GM18508 (cell line): ENCODE data around the gene KLF16.

Experiments used
- ATAC-seq: cut with Tn5 transposase; IDR thresholded peaks from one replicate; pipeline ENCODE4 v1.9.1; 2021; ENCODE audit warnings: moderate number of reproducible peaks; ENCODE audit not compliant: insufficient read depth, unreplicated experiment

KLF16 gene

GRCh38 chr19:1845642-1846041, 17.7 kb downstream of the KLF16 start:
- ATAC-seq = no peak

GRCh38 chr19:1845125-1845515, 18.3 kb downstream of the KLF16 start:
- ATAC-seq = no peak

- ATAC-seq = no peak
Measured at GRCh38 chr19:1844513-1845124, 18.8 kb downstream of the KLF16 start.

- ATAC-seq = no peak
Measured at GRCh38 chr19:1843646-1844394, 19.6 kb downstream of the KLF16 start.

DNA sequence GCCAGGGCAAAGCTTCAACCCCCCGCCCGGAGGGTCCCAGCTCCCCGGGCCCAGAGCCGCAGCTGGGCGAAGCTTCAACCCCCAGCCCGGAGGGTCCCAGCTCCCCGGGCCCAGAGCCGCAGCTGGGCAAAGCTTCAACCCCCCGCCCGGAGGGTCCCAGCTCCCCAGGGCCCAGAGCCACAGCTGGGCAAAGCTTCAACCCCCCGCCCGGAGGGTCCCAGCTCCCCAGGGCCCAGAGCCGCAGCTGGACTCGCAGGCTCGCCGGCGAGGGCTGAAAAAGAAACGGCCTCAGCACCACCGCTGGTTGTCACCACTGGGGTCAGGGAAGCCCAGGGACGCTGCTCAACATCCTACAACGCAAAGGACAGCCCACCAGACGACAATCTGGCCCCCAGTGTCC, 20.3 kb downstream of the KLF16 start:
- ATAC-seq = no peak

GRCh38 chr19:1841209-1841924, 22.0 kb downstream of the KLF16 start:
- ATAC-seq = no peak

GRCh38 chr19:1840541-1841115, 22.8 kb downstream of the KLF16 start:
- no peak for ATAC-seq

DNA sequence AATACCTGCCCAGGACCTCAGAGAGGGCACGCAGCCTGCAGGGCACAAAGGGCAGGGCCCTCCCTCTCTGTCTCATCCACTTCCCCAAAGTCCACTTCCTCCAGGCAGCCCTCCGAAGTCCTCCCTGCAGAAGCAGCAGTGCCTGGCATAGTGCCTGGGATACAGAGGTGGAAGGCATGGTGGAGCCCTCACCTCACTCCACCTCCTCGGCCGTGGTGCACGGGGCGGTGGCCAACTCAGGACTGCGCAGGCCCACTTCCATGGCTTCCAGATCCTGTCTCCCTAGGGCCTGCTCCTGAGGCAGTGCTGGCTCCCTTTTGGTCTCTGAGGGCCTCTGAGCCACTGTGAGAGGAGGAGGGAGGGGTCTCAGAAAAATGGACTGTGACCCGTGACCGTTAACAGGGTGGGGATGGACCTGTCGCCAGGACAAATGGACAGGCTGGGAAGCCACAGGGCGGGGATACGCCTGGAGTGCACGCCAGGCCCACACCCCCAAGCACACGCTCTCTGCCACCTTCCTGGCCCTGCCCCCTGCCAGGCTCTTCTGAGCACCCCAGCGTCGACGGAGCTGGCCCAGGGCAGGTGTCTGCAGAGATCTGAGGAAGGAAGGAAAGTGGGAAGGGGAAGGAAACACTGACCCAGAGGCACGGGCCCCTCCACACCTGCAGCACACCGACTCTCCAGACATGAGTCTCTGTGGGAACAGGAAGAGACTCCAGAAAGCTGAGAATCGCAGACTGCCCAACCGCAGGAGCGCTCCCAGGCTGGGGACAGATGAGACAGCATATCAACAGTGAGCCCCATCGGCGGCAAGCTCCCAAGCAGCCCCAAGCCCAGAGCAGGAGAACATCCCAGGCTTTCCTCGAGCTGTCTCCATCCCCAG, 23.5 kb downstream of the KLF16 start:
- no peak for ATAC-seq

GRCh38 chr19:1837625-1838105, 25.7 kb downstream of the KLF16 start:
- ATAC-seq = no peak

- no peak for ATAC-seq
Measured at GRCh38 chr19:1837222-1837565, 26.2 kb downstream of the KLF16 start.

GRCh38 chr19:1836458-1837221, 26.7 kb downstream of the KLF16 start:
- ATAC-seq = no peak

DNA sequence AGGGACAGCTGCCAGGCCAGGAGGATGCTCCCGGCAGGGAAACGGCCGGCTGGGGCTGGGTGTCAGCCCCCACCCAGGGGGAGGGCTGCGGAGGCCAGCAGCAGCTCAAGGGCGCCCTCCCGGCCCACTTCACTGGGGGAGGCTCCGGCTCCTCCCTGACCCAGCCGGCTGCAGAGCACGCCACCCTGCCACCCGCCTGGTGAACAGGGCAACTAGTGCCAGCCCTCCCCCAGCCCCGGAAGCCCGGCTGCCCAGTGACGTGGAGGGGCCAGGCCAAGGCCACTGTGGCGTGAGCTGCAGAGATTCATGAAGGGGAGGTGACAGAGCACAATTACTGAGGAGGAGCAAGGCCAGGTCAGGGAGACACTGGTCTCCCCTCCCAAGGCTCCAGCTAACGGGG, 29.8 kb downstream of the KLF16 start:
- ATAC-seq = no peak

DNA sequence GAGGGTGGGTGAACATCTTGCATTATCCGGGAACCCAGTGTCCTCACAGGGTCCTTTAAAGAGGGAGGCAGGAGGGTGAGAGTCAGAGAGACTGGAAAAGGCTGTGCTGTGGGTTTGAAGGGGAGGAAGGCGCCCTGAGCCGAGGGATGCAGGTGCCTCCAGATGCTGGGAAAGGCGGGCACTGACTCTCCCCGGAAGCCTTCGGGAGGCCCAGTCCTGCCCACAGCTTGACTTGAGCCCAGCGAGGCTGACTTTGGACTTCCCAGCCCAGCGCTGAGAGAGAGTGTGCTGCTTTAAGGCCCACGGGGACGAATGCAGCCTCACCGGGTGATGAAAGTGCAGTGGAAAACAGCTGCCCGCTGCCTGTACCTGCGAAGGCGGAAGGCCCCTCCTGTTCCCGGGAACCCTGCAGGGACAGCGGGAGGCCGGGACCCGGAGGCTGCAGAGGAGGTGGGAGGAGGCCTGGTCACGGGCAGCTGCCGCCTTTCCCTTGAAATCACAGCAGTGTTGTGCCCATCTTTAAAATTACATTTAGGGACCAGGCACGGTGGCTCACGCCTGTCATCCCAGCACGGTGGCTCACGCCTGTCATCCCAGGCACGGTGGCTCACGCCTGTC, 31.2 kb downstream of the KLF16 start:
- no peak for ATAC-seq

DNA sequence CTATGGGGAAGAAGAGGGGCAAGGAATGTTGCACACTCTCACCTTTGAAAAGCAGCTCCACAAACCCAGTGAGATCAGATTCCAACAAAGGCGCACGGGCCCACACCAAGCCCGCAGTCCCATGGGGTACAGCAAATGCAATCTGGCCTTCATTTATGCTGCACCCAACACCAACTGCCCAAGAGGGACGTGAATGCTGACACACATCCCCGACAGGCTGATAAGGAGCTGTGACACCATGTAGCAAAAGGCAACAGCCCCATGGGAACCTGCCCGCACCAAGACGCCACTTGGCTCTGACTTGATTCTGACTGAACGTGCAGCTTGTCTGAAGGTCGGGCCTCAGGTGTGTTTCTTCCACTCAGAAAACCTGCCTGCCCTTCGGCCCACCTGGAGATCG, 32.4 kb downstream of the KLF16 start:
- no peak for ATAC-seq

DNA sequence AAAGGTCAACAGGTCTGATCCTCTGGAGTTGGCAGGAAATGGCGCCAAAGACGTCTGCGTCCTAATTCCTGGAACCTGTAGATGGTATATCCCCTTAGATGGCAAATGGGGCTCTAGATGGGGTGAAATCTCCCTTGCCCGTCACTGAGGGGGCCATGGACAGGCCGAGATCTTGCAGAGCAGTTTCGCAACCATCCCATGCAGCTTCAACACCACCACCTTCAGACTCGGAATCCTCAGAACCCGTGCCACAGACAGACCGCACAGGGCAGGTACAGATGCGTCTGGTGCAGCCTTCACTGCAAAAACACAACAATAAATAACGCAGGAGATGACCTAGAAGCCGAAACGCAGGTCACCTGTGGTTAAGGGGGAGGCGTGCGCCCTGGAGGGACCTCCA, 32.8 kb downstream of the KLF16 start:
- ATAC-seq = no peak

DNA sequence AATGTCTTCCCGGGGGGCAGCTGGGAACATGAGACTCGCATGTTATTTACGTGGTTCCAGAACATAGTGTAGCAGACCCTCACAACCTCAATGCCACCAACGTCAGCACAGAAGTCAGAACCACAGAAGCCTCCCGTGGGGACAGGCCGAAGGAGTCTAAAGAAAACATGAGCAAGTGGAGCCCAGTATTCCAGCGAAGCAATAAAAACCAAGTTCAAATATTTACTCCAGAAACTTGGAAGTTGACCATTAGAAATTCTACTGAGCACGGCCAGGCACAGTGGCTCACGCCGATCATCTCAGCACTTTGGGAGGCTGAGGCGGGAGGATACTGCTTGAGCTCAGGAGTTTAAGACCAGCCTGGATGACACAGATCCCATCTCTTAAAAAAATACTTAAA, 33.4 kb downstream of the KLF16 start:
- no peak for ATAC-seq

GRCh38 chr19:1828279-1829238, 34.8 kb downstream of the KLF16 start:
- ATAC-seq = no peak
